Mammary epithelial cell (primary cell): ENCODE results near the gene SLC31A2.

Experiments
- EZH2 ChIP-seq: IDR thresholded peaks from 2 replicates; pipeline ENCODE4 v1.6.1; 2012; ENCODE audit warnings: low read length, inconsistent platforms, borderline replicate concordance
- TF ChIP-seq, protein P1 (sequence below), 2 donors: IDR thresholded peaks in 1 of 2; conservative IDR thresholded peaks in 1 of 2; 2 replicates each; pipeline ENCODE4 v1.5.1; 2011 to 2012; ENCODE audit warnings: inconsistent platforms in 2 of 2, low read length in 2 of 2, mild to moderate bottlenecking in 2 of 2, control low read depth in 1 of 2, low read depth in 1 of 2; ENCODE audit not compliant: insufficient read depth in 1 of 2; ENCODE audit errors: extremely low read depth in 1 of 2

- TF ChIP-seq, protein P1, sequence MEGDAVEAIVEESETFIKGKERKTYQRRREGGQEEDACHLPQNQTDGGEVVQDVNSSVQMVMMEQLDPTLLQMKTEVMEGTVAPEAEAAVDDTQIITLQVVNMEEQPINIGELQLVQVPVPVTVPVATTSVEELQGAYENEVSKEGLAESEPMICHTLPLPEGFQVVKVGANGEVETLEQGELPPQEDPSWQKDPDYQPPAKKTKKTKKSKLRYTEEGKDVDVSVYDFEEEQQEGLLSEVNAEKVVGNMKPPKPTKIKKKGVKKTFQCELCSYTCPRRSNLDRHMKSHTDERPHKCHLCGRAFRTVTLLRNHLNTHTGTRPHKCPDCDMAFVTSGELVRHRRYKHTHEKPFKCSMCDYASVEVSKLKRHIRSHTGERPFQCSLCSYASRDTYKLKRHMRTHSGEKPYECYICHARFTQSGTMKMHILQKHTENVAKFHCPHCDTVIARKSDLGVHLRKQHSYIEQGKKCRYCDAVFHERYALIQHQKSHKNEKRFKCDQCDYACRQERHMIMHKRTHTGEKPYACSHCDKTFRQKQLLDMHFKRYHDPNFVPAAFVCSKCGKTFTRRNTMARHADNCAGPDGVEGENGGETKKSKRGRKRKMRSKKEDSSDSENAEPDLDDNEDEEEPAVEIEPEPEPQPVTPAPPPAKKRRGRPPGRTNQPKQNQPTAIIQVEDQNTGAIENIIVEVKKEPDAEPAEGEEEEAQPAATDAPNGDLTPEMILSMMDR (conservative IDR thresholded peaks at IDR 0.05 in 1 of 2, IDR thresholded peaks at IDR 0.05 in 1 of 2; ENCODE audit: extremely low read depth in 1 of 2, insufficient read depth in 1 of 2, low read depth in 1 of 2, low read length in 2 of 2), result no peak
- TF ChIP-seq EZH2, result no peak
These were observed 26.0 kb downstream of the SLC31A2 start for GRCh38 chr9:113176803-113177202.
